Activated CD4-positive, alpha-beta T cell treated with anti-CD3 and anti-CD28 coated beads, Interleukin-2, amount 50 U/mL, for 48 hours (primary cell): ENCODE measurements around the gene SEMA3G.

ENCODE experiments used
- DNase-seq, 2 experiments: peaks; one replicate each; pipeline ENCODE4 v3.0.0-alpha.2; 2020

The SEMA3G gene

DNA sequence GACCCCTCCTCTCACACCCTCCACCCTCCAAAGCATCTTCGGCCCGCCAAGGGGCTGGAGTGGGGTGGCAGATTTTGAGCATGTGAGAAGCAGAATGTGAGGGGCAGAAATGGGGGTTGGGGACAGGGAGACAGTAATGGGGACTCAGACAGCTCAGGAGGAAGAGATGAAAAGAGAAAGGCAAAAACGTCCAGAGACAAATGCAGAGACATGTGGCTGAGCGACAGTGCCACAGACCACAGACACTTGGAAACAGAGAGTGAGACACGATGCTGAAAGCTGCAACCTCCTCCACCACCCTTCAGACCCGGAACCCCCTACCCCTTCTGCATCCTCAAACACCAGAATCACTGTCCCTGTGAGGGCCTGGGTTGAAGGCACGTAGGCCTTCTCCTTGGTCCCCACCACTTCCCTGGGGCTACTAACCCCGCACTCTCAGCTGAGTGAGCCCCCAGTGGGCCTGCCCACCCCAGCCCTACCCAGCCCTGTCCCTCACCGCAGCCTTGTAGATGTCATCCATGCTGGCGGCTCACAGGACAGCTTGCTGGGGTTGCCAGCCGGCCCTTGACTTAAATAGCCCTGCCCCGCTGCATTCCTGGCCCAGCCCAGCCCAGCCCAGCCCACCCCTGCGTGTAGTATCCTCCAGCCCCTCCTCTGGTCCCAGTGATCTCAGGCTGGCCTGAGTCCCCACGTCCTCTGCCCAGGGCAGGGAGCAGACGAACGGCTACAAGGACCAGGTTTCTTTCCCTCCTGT lies 8.8 kb upstream of the SEMA3G start, which contains the start of gene TNNC1:
TSS of gene TNNC1 (minus strand) at position 546 of the 754 bp plus-strand sequence. CDS start at position 520, 26 bp downstream.
- DNase-seq = no peak

DNA sequence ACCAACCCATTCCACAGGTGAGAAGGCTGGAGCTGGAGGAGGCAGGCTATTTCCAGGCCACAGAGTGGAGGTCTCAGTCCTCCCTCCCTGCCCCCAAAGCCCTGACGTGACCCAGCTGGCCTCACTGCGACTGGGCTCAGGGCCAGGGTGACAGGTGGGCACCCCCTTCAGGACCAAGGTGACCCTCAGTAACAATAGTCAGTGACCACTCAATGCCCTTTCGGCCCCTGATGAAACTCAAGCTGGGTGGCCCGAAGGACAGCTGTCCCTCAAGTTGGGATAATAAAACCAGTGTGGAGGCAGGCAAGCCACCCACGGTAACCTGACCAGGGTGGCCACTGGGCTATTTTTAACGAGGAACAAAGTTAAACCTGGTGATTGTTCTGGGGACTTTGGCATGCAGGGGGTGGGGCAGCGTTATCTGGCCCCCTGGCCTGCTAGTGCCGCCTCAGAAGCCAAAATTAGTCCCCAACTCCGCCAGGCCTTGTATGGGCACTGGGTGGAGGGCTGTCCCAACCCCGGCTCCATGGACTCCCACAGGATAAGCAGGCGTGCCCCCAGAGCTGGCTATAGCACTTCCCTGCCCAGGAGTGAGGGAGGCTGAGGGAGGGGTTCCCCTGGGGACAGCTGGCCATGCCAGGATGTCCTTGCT lies 7.8 kb upstream of the SEMA3G start:
- DNase-seq = no peak

DNA sequence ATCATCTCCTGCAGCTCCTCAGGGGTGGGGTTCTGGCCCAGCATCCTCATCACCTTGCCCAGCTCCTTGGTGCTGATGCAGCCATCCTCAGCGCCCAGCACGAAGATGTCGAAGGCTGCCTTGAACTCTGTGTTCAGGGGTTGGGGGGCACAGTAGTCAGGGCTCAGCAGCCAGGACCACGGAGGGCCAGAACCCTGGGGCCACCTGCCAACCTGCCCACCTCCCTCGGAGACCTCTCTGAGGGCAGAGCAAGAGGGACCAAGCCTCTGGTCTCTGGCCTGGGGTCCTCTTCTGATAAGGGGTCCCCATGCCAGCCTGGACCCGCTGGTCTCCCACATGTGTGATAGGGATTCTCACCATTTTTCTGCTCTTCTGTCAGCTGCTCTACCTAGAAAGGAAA lies 7.2 kb upstream of the SEMA3G start:
- no peak for DNase-seq

DNA sequence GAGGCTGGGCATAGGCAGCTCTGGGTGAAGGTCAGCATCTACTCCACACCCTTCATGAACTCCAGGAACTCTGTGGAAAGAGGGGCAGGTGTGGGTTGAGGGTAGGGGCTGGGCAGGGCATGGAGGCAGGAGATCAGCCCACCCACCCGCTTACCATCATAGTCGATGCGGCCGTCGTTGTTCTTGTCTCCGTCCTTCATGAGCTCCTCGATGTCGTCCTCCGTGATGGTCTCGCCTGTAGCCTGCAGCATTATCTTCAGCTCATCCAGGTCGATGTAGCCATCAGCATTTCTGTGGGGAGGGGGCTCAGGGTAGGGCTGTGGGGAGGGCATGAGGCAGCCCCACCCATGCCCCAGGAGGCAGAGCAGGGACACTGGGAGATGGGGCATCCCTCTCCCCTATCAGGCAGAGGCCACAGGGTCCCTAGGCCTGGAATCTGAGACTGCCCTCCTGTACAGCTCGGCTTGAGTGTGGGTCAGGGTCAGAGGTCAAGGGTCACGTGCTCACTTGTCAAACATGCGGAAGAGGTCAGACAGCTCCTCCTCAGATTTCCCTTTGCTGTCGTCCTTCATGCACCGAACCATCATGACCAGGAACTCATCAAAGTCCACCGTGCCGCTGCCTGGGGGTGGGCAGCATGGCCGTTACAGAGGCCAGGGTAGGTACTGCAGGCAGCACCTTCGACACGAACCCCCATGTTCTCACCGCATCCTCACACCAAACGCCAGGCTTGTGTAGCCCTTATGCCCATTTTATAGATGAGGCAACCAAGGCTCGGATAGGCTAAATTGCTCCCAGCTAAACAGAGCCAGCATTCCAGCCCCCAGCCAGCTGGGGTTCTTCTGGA lies 6.6 kb upstream of the SEMA3G start:
- DNase-seq = no peak

DNA sequence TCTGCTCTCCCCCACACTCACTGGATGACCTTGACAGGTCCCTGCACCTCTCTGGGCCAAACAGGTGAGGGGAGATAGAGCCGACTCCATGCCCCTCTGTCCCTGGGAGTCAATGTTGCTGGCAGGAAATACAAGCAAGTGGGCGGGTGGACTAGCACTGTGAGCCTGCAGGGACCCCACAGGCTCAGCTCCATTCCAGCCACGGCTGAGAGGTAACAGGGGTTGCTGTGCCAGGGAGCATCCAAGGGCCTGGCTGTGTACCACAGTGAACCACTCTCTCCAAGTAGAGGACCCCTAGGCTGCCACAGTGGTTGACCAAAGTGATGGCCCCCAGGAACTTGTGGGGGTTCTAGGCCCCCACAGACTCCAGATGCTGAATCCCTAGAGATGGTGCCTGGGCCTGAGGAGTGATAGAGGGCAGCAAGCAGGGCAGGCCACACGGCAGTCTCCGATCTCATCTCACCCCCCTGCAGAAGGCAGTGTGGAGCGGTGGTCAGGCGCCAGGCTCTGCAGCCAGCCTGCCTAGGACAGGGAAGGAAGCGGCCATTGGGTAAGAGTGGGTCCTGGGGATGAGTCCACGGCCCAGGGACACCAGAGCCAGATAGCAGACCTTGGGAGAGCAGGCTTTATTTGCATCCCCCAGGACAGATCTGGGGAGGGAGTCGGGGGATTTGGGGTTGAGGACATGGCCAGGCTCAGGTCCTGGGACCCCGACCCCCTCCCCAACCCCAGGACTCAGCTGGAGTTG lies 5.8 kb upstream of the SEMA3G start:
- no peak for DNase-seq

DNA sequence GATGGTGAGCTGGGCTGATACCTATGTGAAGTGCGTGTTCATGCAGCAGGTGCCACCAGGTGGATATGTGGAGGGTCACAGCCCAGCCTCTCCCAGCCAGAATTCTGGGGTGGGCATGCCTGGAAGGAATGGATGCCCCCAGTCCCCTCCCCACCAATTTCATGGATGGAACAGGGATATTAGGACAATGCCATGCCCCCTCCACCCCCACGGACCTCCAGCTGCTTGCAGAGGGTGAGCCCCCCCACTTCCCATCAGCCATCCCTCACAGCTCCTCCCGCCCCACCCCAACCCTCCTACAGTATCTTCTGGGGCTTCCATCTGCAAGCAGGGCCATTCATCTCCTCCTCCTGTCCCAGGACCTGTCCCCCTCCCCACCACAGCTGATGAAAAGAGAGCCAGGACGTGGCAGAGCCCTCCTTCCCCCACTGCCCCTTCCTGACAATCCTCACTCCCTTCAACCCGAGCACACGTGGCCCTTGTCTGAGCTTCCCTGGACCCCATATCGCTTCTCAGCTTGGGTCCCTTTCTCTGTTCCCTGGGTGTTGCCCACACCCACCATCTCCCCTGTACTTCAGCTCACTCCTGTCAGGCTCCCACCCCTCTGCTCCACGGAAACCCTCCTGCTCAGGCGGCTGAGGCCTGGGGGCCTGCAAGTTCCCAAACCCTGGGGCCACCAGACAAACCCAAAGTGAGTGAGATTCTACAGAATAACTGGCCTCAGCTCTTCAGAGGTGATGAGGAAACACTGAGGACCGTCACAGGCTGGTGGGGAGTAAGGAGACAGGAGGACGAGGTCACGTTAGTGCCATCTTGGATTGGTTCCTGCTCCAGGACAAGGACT lies 2.8 kb upstream of the SEMA3G start:
- DNase-seq = no peak

DNA sequence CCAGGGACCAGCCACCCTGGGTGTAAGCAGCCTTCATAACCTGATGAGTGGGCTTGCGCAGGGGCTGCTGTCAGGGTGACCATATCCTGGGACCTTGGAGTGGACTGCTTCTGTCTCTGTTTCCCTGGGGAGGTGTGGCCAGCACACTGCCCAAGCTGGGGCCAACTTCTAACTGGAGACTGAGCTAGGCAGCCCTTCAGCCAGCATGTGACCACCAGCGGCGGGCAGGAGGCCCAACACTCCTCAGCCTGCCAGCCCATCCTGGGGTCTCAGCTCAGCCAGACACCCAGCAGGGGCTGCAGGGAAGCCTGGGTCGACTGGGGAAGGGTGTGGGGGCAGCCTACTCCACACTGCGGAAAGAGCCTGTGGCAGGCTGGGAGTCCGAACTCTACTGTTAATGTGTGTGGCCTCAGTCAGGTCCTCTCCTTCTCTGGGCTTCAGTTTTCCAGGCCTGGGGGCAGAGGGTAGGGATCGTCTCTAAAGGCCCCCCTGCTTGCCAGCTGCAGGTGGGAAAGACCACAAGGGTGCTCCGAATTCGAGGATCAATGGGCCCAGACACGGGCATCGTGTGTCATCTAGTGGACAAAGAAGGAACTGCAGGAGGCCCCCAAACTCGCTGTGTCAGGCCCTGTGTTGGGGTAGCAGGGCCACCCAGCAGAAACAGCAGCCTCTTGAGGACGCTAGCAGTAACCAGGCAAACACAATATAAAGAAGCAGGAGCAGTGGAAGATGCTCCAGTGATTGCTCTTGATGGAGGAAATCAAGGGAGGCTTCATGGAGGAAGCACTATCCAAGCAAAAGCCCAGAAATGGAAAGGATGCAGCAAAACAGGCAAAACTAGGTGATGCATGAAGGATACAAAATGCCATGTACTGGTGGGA lies 2.0 kb upstream of the SEMA3G start:
- peak; percentile 78 to 83 for DNase-seq

DNA sequence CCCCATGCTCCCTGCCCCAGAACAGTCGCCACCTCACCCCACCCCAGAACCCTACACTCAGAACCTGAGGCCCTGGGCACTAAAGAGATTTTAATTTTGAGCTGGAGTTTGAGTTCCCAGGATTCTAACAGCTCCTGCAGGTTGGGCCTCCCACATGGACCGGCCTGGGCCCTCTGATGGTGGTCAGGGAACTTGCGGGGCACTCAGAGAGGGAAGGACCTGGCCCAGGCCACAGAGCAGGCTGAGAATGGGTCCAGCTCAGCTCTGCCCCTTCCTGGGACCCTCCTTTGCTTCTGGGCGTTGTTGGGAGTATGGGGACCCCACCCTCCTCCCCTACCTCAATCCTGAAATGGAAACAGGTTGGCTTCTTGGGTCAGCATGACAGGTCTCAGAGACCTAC lies 1.1 kb upstream of the SEMA3G start:
- DNase-seq = no peak

DNA sequence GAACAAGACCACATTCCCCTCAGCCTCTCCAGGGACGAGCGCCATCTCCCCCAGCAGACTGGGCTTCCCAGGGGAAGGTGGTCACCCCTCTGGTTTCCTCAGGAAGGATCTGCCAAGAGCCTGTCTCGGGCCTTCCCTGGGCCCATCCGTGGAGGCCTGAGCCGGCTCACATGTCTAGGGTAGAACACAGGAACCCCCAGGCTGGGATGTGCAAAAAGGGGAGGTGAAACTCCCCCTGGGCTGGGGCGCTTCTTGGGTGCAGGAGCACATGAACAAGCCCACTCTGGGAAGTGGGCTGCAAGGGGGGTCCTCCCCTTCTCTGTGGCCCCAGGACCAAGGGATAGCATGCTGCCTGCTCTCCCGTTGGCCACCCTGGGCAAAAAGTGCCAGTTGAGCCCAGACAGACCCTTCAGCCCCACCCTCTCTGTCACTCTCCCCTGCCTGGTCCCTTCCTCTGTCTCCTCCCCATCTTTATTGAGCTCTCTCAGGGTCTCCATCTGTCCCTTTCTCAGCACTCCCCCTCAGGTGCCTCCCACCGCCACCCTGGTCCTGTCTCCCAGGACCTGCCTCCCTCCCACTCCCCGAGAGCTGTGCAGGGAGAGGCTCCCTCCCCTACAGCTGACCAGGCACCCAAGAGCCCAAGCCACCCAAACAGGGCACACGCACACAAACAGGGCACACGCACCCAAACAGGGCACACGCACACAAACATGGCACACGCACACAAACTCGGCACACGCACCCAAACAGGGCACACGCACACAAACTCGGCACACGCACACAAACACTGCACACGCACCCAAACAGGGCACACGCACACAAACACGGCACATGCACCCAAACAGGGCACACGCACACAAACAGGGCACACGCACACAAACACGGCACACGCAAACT lies 864 bp downstream of the SEMA3G start:
- no peak for DNase-seq

DNA sequence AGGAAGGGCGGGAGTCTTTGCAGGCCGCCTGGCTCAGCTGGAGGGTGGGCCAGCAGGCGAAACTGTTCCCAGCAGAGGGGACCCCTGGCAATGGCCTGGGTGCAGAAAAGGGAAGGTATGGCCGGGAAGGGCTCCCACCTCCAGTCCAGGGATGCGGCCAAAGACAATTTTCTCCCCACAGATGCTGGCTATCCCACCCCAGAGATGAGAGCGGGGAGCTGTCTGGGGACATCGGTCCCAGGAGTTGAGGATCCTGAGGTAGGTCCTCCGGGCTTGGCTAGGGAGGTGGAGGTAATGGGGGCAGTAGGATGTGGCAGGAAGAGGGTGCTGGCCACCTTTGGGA lies 1.7 kb downstream of the SEMA3G start:
- DNase-seq = no peak

DNA sequence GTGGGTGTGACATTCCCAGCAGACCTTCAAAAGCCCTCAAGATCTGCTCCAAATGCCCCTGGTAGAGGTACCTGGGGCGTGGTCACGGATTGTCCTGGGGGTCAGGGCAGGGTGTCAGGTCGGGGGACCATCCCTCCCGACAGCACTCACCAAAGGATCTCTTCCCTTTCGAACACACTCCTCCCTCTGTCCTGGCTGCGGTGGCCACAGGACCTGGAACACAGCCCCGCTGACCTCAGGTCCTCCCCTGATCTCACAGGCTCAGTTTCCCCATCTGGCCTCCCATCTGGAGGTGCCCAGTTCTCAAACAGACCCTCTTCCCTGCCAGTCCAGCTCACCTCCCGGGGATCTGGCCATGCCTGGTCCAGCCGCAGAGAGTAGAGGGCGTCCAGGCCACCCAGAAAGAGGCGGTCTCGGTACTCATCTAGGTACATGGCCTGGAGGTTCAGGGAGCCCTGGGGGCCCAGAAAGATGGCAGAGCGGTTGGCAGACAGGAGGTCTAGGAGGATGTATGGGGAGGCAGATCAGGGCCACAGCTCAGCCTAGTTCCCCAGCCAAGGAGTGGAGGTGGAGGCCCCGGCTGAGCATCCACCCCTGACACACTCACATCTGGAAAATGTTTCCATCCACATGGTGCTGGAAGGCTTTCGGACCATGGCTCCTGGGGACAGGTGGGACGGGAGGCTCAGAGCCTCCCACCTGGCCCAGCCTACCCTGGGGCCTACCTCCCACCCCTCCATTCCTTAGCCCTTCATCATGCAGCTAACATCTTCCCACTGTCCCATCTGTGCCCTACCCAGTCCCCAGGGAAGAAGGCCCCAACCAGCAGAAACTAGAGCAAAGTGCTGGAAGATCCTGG lies 2.3 kb downstream of the SEMA3G start:
- DNase-seq = no peak

DNA sequence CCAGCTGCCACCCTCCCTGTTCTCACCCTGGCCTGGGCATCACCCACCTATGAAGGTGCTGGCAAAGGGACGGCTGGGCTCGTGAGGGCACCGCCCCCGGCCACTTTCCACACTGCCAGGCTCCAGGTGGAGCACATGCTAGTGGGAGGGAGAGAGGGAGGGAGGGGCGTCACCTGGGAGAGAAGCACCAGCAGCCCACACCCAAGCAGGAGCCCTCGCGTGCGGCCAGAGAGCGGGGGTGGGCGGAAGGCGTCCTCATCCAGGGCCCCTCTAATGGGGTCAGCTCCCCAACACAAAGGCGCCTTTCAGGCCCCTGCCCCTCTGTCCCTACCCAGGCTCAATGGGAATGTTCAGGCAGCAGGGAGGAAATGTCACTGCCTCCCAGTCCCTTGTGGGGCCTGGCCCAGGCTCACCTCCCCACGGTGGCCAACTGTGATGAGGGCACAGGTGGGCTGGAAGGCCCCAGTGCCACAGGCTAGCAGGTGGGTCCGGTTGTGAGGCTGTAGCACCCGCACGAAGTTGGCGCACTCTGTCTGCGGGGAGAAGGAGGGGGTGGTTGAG lies 3.1 kb downstream of the SEMA3G start:
- no peak for DNase-seq

DNA sequence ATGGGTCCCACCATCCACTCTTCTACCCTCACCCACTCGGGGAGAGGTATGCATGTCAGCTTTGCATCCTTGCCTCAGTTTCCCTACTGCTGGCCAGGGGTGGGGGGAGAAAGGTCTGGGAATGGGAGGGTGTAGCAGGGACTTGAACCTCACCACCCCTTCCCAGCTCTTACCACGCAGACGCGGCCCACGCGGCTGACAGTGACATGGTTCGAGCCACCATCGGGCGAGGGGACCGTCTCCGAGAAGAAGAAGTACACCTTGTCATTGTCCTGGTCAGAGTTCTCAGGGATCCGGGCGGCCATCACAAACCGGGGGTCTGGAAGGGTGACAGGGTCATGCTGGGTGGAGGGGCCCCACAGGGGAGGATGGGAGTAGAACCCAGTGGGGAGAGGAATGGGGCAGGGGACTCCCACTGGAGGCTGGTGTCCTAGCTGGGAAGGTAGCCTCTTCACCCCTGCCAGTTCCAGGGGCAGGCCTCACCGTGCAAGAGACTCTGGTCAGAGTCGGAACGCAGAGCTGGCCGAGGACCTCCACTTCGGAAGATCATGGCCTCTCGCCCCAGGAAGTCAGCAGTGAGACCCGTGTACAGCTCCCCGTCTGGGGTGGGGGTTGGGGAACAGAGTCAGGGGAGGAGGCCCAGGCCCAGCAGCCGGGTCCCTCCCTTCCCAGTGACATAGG lies 3.7 kb downstream of the SEMA3G start:
- no peak for DNase-seq

DNA sequence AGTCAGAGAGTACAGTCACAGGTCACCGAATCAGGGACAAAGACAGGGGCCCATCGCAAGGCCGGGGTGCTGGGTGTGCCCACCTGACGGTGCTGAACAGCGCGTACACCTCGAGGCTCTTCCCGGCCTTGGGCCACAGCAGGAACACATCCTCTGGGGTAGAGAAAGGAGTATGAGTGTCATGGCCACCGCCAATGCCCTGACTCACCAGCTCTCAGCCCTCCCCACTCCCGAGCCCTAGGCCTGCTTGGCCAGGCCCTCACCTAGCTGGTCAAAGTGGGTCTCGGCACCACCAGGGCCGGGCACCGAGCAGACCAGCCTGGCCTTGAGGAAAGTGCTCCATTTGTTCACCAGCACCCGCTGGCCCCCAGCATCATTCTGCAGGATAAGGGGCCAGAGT lies 4.2 kb downstream of the SEMA3G start:
- DNase-seq = no peak

DNA sequence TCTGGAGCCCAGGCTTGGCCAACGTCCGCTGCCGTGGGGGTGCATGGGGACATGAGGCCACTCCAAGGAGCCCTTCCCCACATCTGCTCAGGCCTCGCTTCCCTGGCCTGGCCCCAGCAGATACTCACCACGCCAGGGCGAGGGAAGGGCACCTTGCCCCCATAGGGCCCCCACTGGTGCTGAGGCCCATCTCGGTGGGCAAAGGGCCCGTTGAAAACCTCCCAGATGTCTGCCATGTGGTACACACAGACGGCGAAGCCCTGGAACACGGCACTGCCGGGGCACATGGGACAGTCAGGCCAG lies 4.7 kb downstream of the SEMA3G start:
- DNase-seq = no peak

DNA sequence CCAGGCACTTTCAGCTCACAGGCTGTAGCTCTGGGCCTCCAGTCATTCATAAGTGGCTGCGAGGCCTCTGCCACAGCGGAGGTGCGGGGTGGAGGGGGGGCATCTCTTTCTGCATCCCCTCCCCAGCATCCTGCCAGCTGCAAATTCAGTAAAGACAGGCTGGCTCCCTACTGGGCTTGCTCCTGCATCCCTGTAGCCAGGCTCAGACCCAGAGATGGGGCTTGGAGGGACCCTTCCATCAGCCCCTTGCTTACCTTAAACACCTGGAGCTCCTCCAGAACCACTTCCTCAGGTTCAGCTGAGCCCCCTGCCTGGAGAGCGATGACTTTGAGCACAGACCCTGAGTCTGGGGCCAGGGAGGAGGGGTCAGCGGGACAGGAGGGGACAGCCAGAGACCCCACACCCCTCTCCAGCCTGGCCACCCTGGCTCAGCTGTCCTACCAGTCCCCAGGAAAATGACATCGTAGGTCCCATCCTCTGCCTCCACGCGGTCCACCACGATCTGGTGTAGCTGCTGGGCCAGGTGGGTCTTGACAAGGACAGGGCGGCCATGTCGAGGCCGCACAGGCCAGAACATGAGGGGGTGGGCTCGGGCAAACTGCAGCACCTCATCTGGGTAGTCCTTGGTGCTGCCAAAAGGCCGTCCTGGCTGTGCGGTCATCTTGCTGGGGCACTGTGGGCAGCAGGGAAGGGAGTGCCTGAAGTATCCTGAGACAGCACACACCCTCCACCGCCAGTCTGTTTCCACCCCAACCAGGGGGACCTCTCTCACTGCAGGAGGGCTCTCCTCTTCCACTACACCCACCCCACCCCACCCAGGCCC lies 5.3 kb downstream of the SEMA3G start:
- no peak for DNase-seq
